NCI-H1105 treated with DMSO at 0.1 percent for 48 hours (cell line): ENCODE results near the gene ACOX3.

ENCODE experiments used
- DNase-seq: peaks from one replicate; lab custom pipeline; 2025; lab: John Stamatoyannopoulos, UW

Gene ACOX3

GRCh38 chr4:8372506-8372905 lies 68.0 kb downstream of the ACOX3 start:
- no peak for DNase-seq

- DNase-seq = no peak
Measured at GRCh38 chr4:8371596-8371995, 68.9 kb downstream of the ACOX3 start.

- DNase-seq = no peak
Measured at GRCh38 chr4:8370835-8371595, 69.5 kb downstream of the ACOX3 start.

DNA sequence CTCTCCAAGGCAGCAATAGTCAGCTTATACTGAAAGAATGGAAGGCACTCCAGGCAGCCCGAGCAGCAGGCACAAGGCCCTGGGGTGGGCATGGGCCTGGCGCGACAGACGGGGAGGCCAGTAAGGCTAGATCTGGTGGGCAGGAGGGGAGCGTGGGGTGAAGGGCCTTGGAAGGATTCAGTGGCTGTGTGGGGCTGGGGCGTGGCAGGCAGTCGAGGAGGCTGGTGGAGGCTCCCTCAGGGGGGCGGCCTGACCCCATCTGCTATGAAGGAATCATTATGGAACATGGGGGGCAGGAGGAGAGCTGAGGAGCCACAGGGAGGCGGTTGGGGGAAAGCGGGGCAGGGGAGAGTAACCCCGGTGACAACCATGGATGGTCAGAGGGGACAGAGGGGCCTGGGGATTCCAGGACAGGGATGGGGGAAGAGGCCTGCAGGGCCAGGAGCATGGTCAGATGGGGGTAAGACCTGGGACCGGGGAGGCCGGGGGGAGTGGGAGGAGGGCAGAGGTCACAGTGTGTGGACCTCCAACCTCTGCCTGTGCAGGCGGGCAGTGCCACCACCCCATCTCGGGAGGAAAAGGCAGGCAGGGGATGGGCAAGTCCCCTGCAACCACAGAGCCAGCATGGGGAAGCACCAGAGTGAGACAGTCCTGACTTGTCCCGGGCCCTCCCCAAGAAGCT lies 70.3 kb downstream of the ACOX3 start:
- no peak for DNase-seq

GRCh38 chr4:8369426-8370105 lies 71.0 kb downstream of the ACOX3 start:
- DNase-seq = no peak

DNA sequence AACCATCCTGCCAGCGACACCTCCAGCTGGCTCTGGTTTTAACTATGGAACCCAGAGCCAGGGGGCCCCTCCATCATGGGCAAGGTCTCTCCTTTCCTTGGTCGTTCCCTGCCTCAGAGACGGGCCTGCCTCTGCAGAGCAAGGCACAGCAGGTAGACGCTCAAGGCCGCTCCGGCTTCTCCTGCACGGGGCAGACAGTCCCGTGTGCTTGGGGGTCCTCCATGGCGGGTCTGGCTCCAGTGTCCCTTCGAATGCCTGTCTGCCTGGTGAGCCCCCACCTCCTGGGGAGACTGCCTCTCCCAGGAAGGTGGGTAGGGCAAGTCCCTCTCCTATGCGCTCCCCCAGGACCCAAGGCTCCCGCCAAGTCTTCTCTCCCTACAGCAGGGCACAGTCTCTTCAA lies 71.5 kb downstream of the ACOX3 start:
- DNase-seq = no peak

DNA sequence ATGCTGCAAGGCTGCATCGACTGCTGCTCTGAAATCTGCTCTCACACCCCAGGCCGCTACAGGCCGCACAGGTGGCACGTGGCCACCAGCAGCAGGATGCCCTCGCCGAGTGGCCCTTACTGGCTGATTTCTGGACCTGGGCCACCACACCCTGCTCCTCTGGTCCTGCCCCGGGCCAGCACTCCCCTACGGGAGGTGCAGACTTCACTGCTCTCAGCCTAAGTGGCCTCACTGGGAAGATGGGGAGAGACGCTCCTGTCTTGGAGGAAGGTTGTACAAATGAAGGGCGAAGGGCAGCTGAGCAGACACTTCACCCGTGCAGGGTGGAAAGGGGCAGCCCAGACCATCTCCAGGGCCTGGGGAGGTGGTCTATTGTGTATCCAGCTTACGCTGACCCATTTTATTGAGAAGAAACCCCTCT lies 72.5 kb downstream of the ACOX3 start:
- DNase-seq = no peak

DNA sequence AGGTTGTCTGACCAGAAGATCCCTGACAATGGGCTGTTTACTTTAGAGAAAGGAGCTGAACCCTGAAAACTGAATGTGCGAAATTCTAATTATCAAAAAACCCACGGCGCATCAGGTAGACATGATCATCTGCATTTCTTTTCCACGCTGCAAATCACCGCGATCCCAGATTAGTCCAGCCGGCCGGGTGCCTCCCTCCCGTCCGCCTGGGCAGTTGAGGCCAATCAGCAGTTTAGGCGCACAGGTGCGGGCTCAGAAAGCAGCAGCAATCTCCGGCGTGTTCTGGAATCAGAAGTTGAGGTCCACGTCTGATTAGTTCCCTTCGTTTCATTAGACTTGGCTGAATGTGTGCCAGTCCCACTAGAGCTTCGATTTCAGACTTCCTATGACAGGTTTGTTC lies 73.9 kb downstream of the ACOX3 start:
- no peak for DNase-seq

- DNase-seq = no peak
Measured at GRCh38 chr4:8365951-8366350, 74.6 kb downstream of the ACOX3 start.

DNA sequence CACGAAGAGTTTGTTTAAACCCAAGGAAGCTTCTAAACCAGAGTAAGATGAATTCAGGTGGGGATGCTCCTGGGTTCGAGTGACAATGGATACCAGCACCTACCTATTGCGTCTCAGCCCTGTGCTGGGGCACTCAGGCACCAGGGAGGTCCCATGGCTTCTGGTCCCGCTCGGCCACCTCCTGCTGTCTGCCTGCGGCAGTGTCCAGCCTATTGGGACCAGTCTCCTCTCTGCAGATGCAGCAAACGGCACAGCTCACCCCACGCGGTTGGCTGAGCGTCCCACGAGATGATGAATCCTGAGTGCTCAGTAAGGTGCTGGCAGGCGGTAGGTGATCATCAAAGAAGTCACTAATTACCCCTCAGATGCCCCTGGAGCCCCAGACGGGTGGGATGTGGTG lies 75.2 kb downstream of the ACOX3 start:
- no peak for DNase-seq

GRCh38 chr4:8364848-8365350 lies 75.6 kb downstream of the ACOX3 start:
- no peak for DNase-seq

- DNase-seq = no peak
Measured at GRCh38 chr4:8364141-8364540, 76.4 kb downstream of the ACOX3 start.

DNA sequence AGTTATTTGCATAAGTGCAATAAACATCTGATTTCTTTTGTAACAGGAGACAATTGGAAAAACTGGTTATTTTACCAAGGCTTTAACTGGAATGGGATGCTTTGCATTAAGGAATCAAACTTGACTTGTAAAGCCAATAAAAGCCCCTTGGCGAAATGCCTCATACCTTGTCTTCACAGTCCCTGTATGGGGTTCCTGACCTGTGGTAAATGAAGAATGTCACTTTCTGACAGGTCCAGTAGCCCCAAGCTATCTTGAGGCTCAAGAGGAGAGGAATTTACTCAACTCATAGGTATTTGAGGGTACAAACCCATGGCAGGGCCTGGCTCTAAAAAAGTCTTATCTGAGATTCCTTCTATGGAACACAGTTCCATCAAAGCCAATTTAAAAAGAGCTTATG lies 78.0 kb downstream of the ACOX3 start:
- DNase-seq = no peak

GRCh38 chr4:8359193-8359592 lies 81.3 kb downstream of the ACOX3 start:
- DNase-seq = no peak

DNA sequence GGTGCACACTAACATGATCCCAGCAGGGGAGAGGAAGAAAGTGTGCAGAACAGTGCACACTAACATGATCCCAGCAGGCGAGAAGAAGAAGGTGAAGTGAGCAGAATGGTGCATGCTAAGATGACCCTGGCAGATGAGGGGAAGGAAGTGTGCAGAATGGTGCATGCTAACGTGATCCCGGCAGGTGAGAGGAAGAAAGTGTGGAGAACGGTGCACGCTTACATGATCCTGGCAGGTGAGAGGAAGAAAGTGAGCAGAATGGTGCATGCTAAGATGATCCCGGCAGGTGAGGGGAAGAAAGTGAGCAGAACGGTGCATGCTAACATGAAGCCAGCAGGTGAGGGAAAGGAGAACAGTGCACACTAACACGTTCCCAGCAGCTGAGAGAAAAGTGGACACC lies 83.7 kb downstream of the ACOX3 start:
- DNase-seq = no peak

- no peak for DNase-seq
Measured at GRCh38 chr4:8355864-8356565, 84.5 kb downstream of the ACOX3 start.

DNA sequence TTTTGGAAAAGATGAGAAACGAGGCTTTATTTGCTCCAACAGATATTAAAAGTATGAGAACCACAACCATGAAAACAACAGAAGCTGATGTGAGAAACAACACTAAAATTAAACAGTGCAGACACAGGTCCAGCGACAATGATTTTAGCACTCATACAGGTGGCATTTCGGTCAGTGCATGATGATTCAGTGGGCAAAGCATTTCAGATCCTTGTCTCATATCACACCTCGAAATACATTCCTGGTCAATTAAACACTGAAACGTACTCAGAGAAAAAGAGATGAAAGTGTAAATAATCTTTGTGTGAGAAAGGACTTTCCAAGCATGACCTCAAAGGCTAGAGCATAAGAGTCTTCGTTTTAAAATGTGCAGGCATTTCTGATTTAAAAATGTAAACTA lies 85.2 kb downstream of the ACOX3 start:
- DNase-seq = no peak

GRCh38 chr4:8353912-8354453 lies 86.5 kb downstream of the ACOX3 start:
- no peak for DNase-seq

DNA sequence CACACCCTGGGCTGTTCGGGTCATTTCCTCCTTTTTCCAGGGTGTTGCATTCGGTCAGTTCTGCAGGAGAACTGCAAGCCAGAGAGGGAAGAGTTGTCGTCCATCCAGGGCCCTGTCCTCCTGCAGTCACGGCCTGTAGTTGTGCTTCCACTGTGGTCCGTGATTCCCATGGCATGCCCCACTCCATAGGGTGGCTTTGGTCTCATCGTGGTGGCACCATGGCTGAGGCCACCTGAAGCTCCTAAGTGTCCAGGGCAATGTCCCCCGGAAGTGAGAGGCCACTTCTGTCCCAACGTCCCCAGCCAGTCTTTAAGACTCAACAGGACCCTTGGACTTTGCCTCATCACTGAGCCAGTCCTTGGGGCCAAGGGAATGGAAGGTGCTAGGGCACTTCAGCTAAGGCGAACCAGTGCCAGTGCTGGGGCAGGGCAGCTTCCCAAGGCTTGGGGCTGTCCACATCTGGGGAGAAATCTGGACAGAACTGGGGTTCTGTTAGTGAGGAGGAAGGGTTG lies 87.3 kb downstream of the ACOX3 start:
- no peak for DNase-seq

DNA sequence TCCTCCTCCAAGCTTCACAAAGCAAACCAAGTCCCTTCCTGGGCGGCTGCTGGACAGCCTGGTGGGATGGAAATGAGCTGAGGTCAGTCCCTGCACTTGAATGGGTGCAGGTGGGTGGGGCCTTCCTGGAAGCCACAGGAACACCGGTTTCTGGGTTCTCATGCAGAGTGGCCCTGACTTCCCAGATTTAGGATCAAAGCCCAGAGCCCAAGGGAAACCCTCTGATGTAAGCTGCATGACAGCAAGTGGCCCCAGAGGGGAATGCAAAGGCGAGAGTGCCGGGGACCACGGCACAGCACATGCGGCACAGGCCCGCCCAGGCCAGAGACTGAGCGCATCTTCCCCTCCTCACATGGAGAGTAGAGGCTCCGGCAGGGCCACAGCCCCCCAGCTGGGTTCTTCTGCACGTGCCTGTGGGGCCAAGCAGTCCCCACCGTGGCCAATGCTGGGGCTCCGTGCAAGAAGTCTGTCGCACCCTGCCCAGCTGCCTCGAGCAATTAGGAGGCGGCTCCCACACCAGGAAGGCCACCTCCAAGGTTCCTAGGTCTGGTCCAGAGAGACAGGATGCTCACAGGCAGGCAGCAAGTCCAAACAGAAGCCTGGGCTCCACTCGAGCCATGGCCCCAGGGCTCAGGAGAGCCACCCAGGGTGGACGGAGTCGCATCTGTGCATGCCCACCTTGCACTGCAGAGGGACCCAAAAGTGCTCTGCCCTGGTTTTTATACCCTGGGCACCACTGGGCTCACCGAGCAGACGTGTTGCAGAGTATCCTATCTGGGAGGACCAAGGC lies 88.0 kb downstream of the ACOX3 start:
- no peak for DNase-seq

- no peak for DNase-seq
Measured at GRCh38 chr4:8351931-8352367, 88.6 kb downstream of the ACOX3 start.
